Measurements from ENCODE around the gene RABGAP1L. TPM values are rescaled to one million over a fixed set of nuclear protein-coding genes. Genes with fewer than 3 reads are reported as not detected.

The RABGAP1L gene
- total RNA-seq, 1 experiment from 2014 or later = 57.4 TPM

DNA sequence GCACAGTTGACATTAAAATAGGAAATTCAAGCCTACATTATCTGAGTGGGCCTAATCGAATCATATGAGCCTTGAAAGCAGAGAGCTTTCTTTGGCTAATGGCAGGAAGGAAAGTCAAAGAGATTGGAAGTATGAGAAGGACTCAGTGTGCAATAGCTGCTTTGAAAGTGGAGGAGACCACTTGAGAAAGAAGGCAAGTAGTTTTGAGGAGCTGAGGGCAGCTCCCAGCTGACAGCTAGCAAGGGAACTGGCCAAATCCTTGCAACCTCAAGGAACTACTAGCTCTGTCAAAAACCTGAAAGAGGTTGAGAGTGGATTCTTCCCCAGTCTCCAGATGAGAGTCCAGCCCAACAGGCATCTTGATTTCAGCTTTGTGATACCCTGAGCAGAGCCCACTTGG lies 691.4 kb downstream of the RABGAP1L start:
- Histone ChIP-seq H3K9me2 (ENCODE audit: insufficient read depth) (no peaks in the 10 kb centered on the region), H3K27me3 (ENCODE audit: insufficient read depth, low read depth) (no peaks in the 10 kb centered on the region), H3K4me2 (no peak overlapping the region), H2AFZ (no peak overlapping the region), H3K4me1 (replicated peaks; ENCODE audit: insufficient read depth) (no peaks in the 10 kb centered on the region), H3K9me3 (ENCODE audit: insufficient read depth, low read depth) (no peaks in the 10 kb centered on the region), H3K4me3 (no peak overlapping the region), H3K36me3 (ENCODE audit: low read depth) (no peaks in the 10 kb centered on the region), H4K20me1 (ENCODE audit: insufficient read depth) (no peaks in the 10 kb centered on the region), H3K27ac (no peak overlapping the region), H3F3A (ENCODE audit: insufficient read depth, low read depth) (no peaks in the 10 kb centered on the region), H3K79me2 (ENCODE audit: low read depth) (no peaks in the 10 kb centered on the region)
- TF ChIP-seq, protein P1, sequence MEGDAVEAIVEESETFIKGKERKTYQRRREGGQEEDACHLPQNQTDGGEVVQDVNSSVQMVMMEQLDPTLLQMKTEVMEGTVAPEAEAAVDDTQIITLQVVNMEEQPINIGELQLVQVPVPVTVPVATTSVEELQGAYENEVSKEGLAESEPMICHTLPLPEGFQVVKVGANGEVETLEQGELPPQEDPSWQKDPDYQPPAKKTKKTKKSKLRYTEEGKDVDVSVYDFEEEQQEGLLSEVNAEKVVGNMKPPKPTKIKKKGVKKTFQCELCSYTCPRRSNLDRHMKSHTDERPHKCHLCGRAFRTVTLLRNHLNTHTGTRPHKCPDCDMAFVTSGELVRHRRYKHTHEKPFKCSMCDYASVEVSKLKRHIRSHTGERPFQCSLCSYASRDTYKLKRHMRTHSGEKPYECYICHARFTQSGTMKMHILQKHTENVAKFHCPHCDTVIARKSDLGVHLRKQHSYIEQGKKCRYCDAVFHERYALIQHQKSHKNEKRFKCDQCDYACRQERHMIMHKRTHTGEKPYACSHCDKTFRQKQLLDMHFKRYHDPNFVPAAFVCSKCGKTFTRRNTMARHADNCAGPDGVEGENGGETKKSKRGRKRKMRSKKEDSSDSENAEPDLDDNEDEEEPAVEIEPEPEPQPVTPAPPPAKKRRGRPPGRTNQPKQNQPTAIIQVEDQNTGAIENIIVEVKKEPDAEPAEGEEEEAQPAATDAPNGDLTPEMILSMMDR (conservative IDR thresholded peaks at IDR 0.05) = no peak
- no peak for TF ChIP-seq EZH2 (IDR thresholded peaks at IDR 0.05; ENCODE audit: low read depth)
- POLR2A ChIA-PET (ENCODE audit: unreplicated experiment) = no interaction called here
- no peak for DNase-seq
- no TSS peak for BruUV-seq (replicated peaks)
- CTCF ChIA-PET = no interaction called here
- intact Hi-C loops (cut with micrococcal nuclease; ENCODE audit: unreplicated experiment) = no loop called here

DNA sequence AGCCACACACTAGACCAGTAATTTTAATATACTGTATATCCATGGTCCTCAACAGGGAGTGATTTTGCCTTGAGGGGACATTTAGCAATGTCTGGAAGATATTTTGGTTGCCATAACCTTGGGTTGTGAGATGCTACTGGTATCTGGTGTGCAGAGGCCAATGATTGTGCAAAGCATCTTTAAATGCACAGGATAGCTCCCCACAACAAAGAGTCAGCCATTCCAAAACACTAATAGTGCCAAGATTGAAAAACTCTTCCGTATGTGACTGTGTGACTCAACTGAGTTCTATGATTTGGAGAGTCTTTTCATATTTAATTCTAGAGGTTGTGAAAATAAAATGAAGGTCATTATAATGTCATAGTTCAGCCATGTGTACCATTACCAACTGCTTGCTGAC lies 699.0 kb downstream of the RABGAP1L start:
- CTCF ChIA-PET = no interaction called here
- no peaks in the 10 kb centered on the region for H3F3A ChIP-seq (ENCODE audit: insufficient read depth, low read depth)

DNA sequence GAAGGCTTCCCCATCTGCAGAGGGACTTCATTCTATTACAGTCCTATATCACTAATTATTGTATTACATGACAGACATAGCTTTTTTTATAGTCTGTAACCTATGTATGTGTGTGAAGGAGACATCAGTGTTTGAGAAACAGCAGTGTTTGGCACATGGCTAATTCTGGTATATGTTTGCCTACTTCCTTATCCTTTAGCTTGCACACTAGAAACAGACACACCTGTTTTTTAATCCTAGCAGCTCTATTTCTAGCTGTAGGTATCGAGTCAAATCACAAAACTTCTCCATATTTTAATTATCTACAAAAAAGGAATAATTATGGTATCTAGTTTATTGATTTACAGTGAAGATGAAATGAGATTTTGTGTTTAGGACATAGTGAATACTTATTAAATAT lies 711.0 kb downstream of the RABGAP1L start:
- peaks cover 36% of the 10 kb centered on the region for H3K4me1 ChIP-seq (replicated peaks; ENCODE audit: insufficient read depth)

More for the DNA sequence above, 699.0 kb downstream of the RABGAP1L start:
- Histone ChIP-seq H4K20me1 (ENCODE audit: insufficient read depth) (no peaks in the 10 kb centered on the region), H3K79me2 (ENCODE audit: low read depth) (no peaks in the 10 kb centered on the region), H3K4me3 (no peak overlapping the region), H3K27me3 (ENCODE audit: insufficient read depth, low read depth) (no peaks in the 10 kb centered on the region), H3K36me3 (ENCODE audit: low read depth) (no peaks in the 10 kb centered on the region), H3K9me2 (ENCODE audit: insufficient read depth) (no peaks in the 10 kb centered on the region), H2AFZ (no peak overlapping the region), H3K27ac (no peak overlapping the region), H3K4me2 (no peak overlapping the region), H3K4me1 (replicated peaks; ENCODE audit: insufficient read depth) (no peaks in the 10 kb centered on the region), H3K9me3 (ENCODE audit: insufficient read depth, low read depth) (no peaks in the 10 kb centered on the region)
- TF ChIP-seq, protein P1 (conservative IDR thresholded peaks at IDR 0.05) = no peak
- TF ChIP-seq EZH2 (IDR thresholded peaks at IDR 0.05; ENCODE audit: low read depth) = no peak
- BruUV-seq (replicated peaks) = no TSS peak
- no peak for DNase-seq
- POLR2A ChIA-PET (ENCODE audit: unreplicated experiment) = no interaction called here
- intact Hi-C loops (cut with micrococcal nuclease; ENCODE audit: unreplicated experiment) = no loop called here

More for the DNA sequence above, 711.0 kb downstream of the RABGAP1L start:
- no peak overlapping the region for H3K4me2 ChIP-seq
- H3K27me3 ChIP-seq (ENCODE audit: insufficient read depth, low read depth) = no peaks in the 10 kb centered on the region
- H3K9me3 ChIP-seq (ENCODE audit: insufficient read depth, low read depth) = peaks cover 3% of the 10 kb centered on the region; the same call in 1 of the 2 replicates
- no peaks in the 10 kb centered on the region for H3K79me2 ChIP-seq (ENCODE audit: low read depth)
- H3F3A ChIP-seq (ENCODE audit: insufficient read depth, low read depth) = peaks cover 15% of the 10 kb centered on the region
- intact Hi-C loops (cut with micrococcal nuclease; ENCODE audit: unreplicated experiment) = loop anchor here (10.0 kb wide), 1 partner anchor 324 kb away; the partner anchor contains the start of gene KIAA0040
- ChIA-PET POLR2A (ENCODE audit: unreplicated experiment) (interaction anchor here (0.5 kb wide), 1 partner anchor 13 kb away, joined by 3 read pairs; no protein-coding TSS in a partner anchor), CTCF (interaction anchor here (0.6 kb wide), 1 partner anchor 9 kb away, joined by 3 read pairs; no protein-coding TSS in a partner anchor)
- no TSS peak for BruUV-seq (replicated peaks)
- no peak overlapping the region for H3K27ac ChIP-seq
- no peaks in the 10 kb centered on the region for H4K20me1 ChIP-seq (ENCODE audit: insufficient read depth)
- no peak overlapping the region for H3K4me3 ChIP-seq
- no peak overlapping the region for H2AFZ ChIP-seq
- H3K36me3 ChIP-seq (ENCODE audit: low read depth) = no peaks in the 10 kb centered on the region
- no peak for TF ChIP-seq EZH2 (IDR thresholded peaks at IDR 0.05; ENCODE audit: low read depth)
- TF ChIP-seq, protein P1 (conservative IDR thresholded peaks at IDR 0.05) = no peak
- no peak for DNase-seq
- H3K9me2 ChIP-seq (ENCODE audit: insufficient read depth) = no peaks in the 10 kb centered on the region
